Mesendoderm (in vitro differentiated cells): ENCODE results near the gene OLFM1.
A peak's percentile ranks its signal among the peaks of the same experiment; 100 is the strongest.

Source experiments
- DNase-seq: peaks from one replicate; pipeline ENCODE4 v3.0.0; 2013
- H2AK5ac ChIP-seq: 2 replicates; pipeline ENCODE4 v1.6.1; 2013; ENCODE audit warnings: low read length, inconsistent platforms
- H2BK120ac ChIP-seq: 2 replicates; pipeline ENCODE4 v1.6.1; 2013; ENCODE audit warnings: low read depth, mild to moderate bottlenecking, low read length, moderate library complexity, mixed read lengths
- H2BK15ac ChIP-seq: replicated peaks from 2 replicates; pipeline ENCODE4 v1.6.1; 2013; ENCODE audit warnings: low read depth, mild to moderate bottlenecking, moderate library complexity
- H2BK5ac ChIP-seq: 2 replicates; pipeline ENCODE4 v1.6.1; 2013; ENCODE audit warnings: low read length, inconsistent platforms
- H3K18ac ChIP-seq: 2 replicates; pipeline ENCODE4 v1.6.1; 2013; ENCODE audit warnings: mild to moderate bottlenecking, low read length, mixed read lengths
- H3K23ac ChIP-seq: one replicate; pipeline ENCODE4 v1.6.1; 2013; ENCODE audit warnings: low read length
- H3K27ac ChIP-seq: 2 replicates; pipeline ENCODE4 v1.5.1; 2013; ENCODE audit warnings: low read depth, mild to moderate bottlenecking, inconsistent platforms, low read length, moderate library complexity
- H3K27me3 ChIP-seq: 2 replicates; pipeline ENCODE4 v1.6.1; 2013; ENCODE audit warnings: low read length, control low read depth, mild to moderate bottlenecking, inconsistent platforms; ENCODE audit not compliant: insufficient read depth, poor library complexity
- H3K36me3 ChIP-seq: 2 replicates; pipeline ENCODE4 v1.6.1; 2013; ENCODE audit warnings: low read length, inconsistent platforms; ENCODE audit not compliant: control insufficient read depth, insufficient read depth
- H3K4ac ChIP-seq: one replicate; pipeline ENCODE4 v1.6.1; 2013; ENCODE audit warnings: low read depth, mild to moderate bottlenecking, low read length, moderate library complexity
- H3K4me1 ChIP-seq: 2 replicates; pipeline ENCODE4 v1.6.1; 2013; ENCODE audit warnings: low read depth, low read length, inconsistent platforms; ENCODE audit not compliant: control insufficient read depth
- H3K4me2 ChIP-seq: 2 replicates; pipeline ENCODE4 v1.6.1; 2013; ENCODE audit warnings: low read length
- H3K4me3 ChIP-seq: 2 replicates; pipeline ENCODE4 v1.5.1; 2013; ENCODE audit warnings: mild to moderate bottlenecking, low read length
- H3K56ac ChIP-seq: one replicate; pipeline ENCODE4 v1.6.1; 2013; ENCODE audit warnings: low read length
- H3K79me1 ChIP-seq: 2 replicates; pipeline ENCODE4 v1.6.1; 2013; ENCODE audit warnings: low read length, inconsistent platforms
- H3K79me2 ChIP-seq: 2 replicates; pipeline ENCODE4 v1.6.1; 2013; ENCODE audit warnings: mild to moderate bottlenecking, low read length; ENCODE audit not compliant: control insufficient read depth, insufficient read depth
- H3K9ac ChIP-seq: 2 replicates; pipeline ENCODE4 v1.6.1; 2013; ENCODE audit warnings: low read length, inconsistent platforms
- H4K5ac ChIP-seq: one replicate; pipeline ENCODE4 v1.6.1; 2013; ENCODE audit warnings: low read length
- H4K8ac ChIP-seq: one replicate; pipeline ENCODE4 v1.6.1; 2013; ENCODE audit warnings: low read depth, mild to moderate bottlenecking, control low read depth, low read length, moderate library complexity
- WGBS: extraction: QIAGEN DNeasy Blood & Tissue Kit; methylation state at CpG from one replicate; pipeline ENCODE4 v1.1.7; 2013; ENCODE audit warnings: low lambda C conversion rate, missing lambda C conversion rate; ENCODE audit not compliant: insufficient coverage; ENCODE audit errors: extremely low coverage; 5-methylcytosine and 5-hydroxymethylcytosine counted together

The OLFM1 gene

DNA sequence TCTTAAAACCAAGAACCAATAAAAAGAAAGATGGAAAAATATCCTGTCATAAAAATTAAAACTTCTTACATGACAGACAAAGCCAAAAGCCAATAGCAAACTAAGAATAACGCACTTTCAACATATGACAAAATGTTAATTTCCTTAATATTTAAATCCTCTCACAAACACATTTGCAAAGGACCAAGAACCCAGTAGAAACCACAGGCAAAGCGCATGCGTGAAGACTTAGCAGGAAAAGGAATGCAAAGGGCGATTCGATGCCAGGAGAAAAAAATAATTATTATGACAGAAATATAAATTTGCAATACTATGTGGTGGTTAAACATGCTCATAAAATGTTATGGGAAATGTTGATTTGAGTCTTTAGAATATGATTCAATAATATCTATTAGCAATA, 39.9 kb upstream of the OLFM1 start:
- no peak overlapping the region for H3K4me2 ChIP-seq
- no peak overlapping the region for H3K4me3 ChIP-seq
- H3K79me1 ChIP-seq = no peaks in the 10 kb centered on the region
- DNase-seq = no peak
- 100% methylated on average over 1 of the region's 5 CpGs for WGBS
- no peak overlapping the region for H3K4ac ChIP-seq
- no peak overlapping the region for H3K56ac ChIP-seq
- no peak overlapping the region for H3K23ac ChIP-seq
- no peak overlapping the region for H2AK5ac ChIP-seq
- H3K27ac ChIP-seq = no peak overlapping the region
- H4K8ac ChIP-seq = no peak overlapping the region
- no peaks in the 10 kb centered on the region for H3K27me3 ChIP-seq
- H3K79me2 ChIP-seq = no peaks in the 10 kb centered on the region
- H3K36me3 ChIP-seq = no peaks in the 10 kb centered on the region
- no peak overlapping the region for H3K9ac ChIP-seq
- H2BK15ac ChIP-seq = no peak overlapping the region
- H3K4me1 ChIP-seq = no peaks in the 10 kb centered on the region
- H2BK5ac ChIP-seq = no peak overlapping the region
- H2BK120ac ChIP-seq = no peak overlapping the region
- no peak overlapping the region for H3K18ac ChIP-seq
- no peak overlapping the region for H4K5ac ChIP-seq

DNA sequence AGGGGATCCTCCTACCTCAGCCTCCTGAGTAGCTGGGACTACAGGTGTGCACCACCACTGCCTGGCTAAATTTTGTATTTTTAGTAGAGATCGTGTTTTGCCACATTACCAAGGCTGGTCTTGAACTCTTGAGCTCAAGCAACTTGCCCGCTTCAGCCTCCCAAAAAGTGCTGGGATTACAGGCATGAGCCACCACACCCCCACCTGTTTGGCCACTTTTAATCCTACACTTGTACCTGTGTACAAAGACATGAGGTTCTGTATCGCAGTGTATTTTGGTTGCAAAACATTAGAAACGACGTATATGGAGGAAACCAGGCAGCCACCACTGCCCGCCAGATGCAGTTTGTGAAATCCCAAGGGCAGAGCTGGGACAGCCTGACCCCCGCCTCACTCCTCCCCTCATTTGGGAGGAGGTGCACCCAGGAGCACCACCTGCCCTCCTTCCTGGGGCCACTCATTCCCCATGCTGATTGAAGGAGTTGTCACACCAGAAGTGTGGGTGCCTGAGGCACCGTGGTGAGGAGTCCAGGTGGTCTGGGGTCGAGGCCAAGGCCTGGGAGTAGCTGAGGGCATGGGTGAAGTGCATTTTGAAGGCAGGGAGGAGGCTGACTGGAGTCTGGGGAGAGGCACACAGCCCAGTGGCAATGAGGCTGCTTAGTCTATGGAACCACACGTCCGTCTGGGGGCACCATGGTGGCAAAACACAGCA, 39.3 kb upstream of the OLFM1 start:
- no peak overlapping the region for H3K4ac ChIP-seq
- WGBS = no CpG with 5 or more reads among the region's 11 CpGs
- no peaks in the 10 kb centered on the region for H3K27me3 ChIP-seq
- H2BK5ac ChIP-seq = no peak overlapping the region
- no peak for DNase-seq
- no peak overlapping the region for H3K4me3 ChIP-seq
- H3K79me1 ChIP-seq = no peaks in the 10 kb centered on the region
- H3K23ac ChIP-seq = no peak overlapping the region
- H3K79me2 ChIP-seq = no peaks in the 10 kb centered on the region
- no peak overlapping the region for H3K9ac ChIP-seq
- no peak overlapping the region for H3K56ac ChIP-seq
- no peak overlapping the region for H4K8ac ChIP-seq
- no peak overlapping the region for H2AK5ac ChIP-seq
- H3K4me1 ChIP-seq = no peaks in the 10 kb centered on the region
- H2BK15ac ChIP-seq = no peak overlapping the region
- no peak overlapping the region for H3K18ac ChIP-seq
- H3K27ac ChIP-seq = no peak overlapping the region
- H3K4me2 ChIP-seq = no peak overlapping the region
- no peak overlapping the region for H2BK120ac ChIP-seq
- no peak overlapping the region for H4K5ac ChIP-seq
- no peaks in the 10 kb centered on the region for H3K36me3 ChIP-seq

DNA sequence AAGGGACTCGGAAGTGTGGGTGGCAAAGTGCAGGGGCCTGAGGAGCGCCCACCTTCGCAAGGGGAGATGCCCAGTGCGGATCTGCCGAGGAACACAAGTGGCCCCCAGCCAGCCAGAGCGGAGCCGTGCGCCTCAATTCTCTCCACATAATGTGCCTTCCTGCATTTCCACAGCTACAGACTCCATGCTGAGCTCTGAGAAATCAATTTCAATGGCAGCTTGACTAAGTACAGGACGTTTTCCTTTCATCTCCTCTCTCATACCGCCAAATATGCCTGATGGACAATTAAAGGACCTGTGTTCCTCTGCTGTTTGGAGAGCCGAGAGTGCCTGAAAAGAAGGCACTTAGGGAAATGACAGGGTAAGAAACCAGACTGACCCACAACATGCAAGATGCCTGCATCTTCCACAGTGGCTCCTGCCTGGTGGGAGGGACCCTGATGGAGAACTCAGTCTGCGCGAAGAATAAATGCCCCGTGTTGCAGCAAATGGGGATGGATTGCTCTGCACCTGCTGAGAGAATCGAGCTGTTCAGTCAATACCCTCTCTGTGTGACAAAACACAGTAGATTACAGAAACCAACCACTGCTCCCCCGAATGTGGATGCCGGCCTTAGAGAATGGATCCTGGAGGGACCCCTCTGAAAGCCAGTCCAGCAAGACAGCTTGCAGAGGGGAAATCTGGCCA, 38.6 kb upstream of the OLFM1 start:
- H3K4me3 ChIP-seq = no peak overlapping the region
- DNase-seq = no peak

DNA sequence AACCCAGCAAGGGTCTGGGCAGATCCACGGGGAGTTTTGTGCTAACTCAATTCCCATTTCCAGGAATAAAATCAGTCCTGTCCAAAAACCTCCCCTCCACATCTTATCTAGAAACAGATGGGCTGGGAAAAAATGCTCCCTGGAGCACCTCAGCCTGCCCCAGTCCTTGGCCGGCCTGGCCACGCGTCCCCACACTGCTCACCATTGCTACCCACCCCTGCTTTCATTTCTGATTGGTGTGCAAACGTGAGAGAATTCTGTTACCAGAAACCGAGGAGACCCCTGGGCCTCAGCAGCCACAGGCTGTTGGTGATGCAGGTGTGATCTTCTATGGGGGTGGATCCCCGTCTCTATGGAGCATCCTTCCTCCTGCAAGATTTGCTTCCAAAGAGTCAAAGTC, 38.0 kb upstream of the OLFM1 start:
- Histone ChIP-seq H4K5ac (no peak overlapping the region), H3K27me3 (no peaks in the 10 kb centered on the region), H2AK5ac (no peak overlapping the region), H3K9ac (no peak overlapping the region), H3K79me1 (no peaks in the 10 kb centered on the region), H2BK120ac (no peak overlapping the region), H3K4ac (no peak overlapping the region), H2BK5ac (no peak overlapping the region), H3K4me3 (no peak overlapping the region), H2BK15ac (no peak overlapping the region), H3K27ac (no peak overlapping the region), H3K56ac (no peak overlapping the region), H3K4me2 (no peak overlapping the region), H3K18ac (no peak overlapping the region), H3K23ac (no peak overlapping the region), H3K36me3 (no peaks in the 10 kb centered on the region), H3K4me1 (no peaks in the 10 kb centered on the region), H3K79me2 (no peaks in the 10 kb centered on the region), H4K8ac (no peak overlapping the region)
- no CpG with 5 or more reads among the region's 7 CpGs for WGBS
- DNase-seq = no peak

More for the DNA sequence above, 38.6 kb upstream of the OLFM1 start:
- Histone ChIP-seq H3K4me1 (no peaks in the 10 kb centered on the region), H4K5ac (no peak overlapping the region), H4K8ac (no peak overlapping the region), H2BK5ac (no peak overlapping the region), H2AK5ac (no peak overlapping the region), H3K27me3 (no peaks in the 10 kb centered on the region), H3K23ac (no peak overlapping the region), H2BK15ac (no peak overlapping the region), H3K4ac (no peak overlapping the region), H3K79me2 (no peaks in the 10 kb centered on the region), H3K9ac (no peak overlapping the region), H3K18ac (no peak overlapping the region), H3K36me3 (no peaks in the 10 kb centered on the region), H3K56ac (no peak overlapping the region), H2BK120ac (no peak overlapping the region), H3K79me1 (no peaks in the 10 kb centered on the region), H3K4me2 (no peak overlapping the region), H3K27ac (no peak overlapping the region)
- no CpG with 5 or more reads among the region's 17 CpGs for WGBS

DNA sequence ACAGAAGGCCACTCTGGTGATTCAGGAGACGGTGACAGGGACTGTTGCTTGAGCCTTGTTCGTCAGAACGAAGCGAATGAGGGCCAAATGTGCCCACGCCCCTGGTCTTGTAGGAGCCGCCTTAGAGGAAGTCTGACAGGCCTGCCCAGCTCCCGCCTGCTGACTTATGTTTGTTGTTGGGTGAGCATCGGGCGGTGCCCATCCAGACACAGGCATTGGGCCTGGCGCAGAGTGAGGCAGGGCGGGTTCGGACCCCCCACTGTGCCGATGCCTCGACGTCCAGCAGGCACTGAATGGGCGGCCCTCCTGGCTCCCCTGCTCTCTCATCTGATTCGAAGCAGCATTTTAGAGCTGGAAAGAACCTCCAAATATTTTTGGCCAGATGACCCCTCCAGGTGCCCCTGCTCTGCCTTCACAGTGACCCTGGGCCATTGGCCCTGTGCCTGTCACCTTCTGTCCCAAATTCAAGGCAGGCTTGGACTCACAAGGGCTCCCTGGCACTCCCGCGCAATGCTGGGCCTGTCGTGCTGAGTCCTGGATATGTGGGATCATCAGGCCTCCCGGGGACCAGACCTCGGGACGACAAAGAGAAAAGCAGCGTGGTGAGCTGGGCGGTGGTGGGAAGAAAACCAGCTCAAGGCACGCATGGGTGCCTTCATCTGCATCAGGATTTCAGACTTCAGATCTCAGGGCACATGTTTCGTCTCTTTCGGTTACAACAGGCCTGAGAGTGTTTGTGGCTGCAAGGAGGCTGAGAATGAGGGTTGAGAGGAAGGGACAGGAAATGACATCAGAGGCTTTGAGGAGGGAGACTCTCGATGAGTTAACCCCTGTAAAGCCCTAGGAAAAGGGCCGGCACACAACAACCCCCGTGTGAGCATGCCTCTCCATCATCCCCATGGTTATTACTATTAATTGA, 37.1 kb upstream of the OLFM1 start:
- no peaks in the 10 kb centered on the region for H3K4me1 ChIP-seq
- no peak overlapping the region for H3K4me3 ChIP-seq
- no peaks in the 10 kb centered on the region for H3K36me3 ChIP-seq
- no peaks in the 10 kb centered on the region for H3K27me3 ChIP-seq
- DNase-seq = peak; percentile 6
- no peaks in the 10 kb centered on the region for H3K79me1 ChIP-seq
- H3K4me2 ChIP-seq = no peak overlapping the region
- no peak overlapping the region for H2AK5ac ChIP-seq
- H3K4ac ChIP-seq = no peak overlapping the region
- H3K27ac ChIP-seq = no peak overlapping the region
- H3K23ac ChIP-seq = no peak overlapping the region
- H2BK5ac ChIP-seq = no peak overlapping the region
- no peak overlapping the region for H2BK15ac ChIP-seq
- no peak overlapping the region for H3K56ac ChIP-seq
- no peaks in the 10 kb centered on the region for H3K79me2 ChIP-seq
- no peak overlapping the region for H2BK120ac ChIP-seq
- H3K18ac ChIP-seq = no peak overlapping the region
- no peak overlapping the region for H3K9ac ChIP-seq
- no CpG with 5 or more reads among the region's 31 CpGs for WGBS
- no peak overlapping the region for H4K5ac ChIP-seq
- H4K8ac ChIP-seq = no peak overlapping the region
